Lung (tissue), 12 donors: ENCODE data around the gene RASGRF1. TPM values are rescaled to one million over a fixed set of nuclear protein-coding genes. Genes with fewer than 3 reads are reported as not detected.

Source experiments
- ATAC-seq: fragments of 200-7000 bp; cut with Tn5 transposase; one replicate; pipeline ENCODE4 v1.9.1; 2020; ENCODE audit warnings: moderate number of reproducible peaks; ENCODE audit not compliant: insufficient read depth, low FRiP score
- DNase-seq, 3 donors: peaks; one replicate each; pipeline ENCODE4 v3.0.0-alpha.2; 2013 to 2017
- H3K27ac ChIP-seq, 2 donors: one replicate each; pipeline ENCODE4 v1.5.1; 2013; ENCODE audit warnings: mild to moderate bottlenecking in 2 of 2, moderate library complexity in 2 of 2, control low read depth in 1 of 2, inconsistent platforms in 1 of 2, low read depth in 1 of 2, low read length in 1 of 2
- H3K27me3 ChIP-seq, 3 donors: one replicate each; pipeline ENCODE4 v1.5.1; 2013; ENCODE audit warnings: low read length in 2 of 3; ENCODE audit not compliant: control insufficient read depth in 3 of 3, insufficient read depth in 3 of 3
- H3K36me3 ChIP-seq, 4 donors: one replicate each; pipeline ENCODE4 v1.5.1; 2013; ENCODE audit warnings: low read length in 4 of 4, mild to moderate bottlenecking in 1 of 4, moderate library complexity in 1 of 4; ENCODE audit not compliant: control insufficient read depth in 4 of 4, insufficient read depth in 4 of 4
- H3K4me1 ChIP-seq, 5 donors: one replicate each; pipeline ENCODE4 v1.5.1; 2013; ENCODE audit warnings: low read length in 5 of 5, mild to moderate bottlenecking in 2 of 5, moderate library complexity in 1 of 5; ENCODE audit not compliant: control insufficient read depth in 5 of 5, insufficient read depth in 5 of 5
- H3K4me3 ChIP-seq: one replicate; pipeline ENCODE4 v1.5.1; 2013; ENCODE audit warnings: mild to moderate bottlenecking, control low read depth, moderate library complexity
- H3K9ac ChIP-seq, 2 donors: one replicate each; pipeline ENCODE4 v1.5.1; 2013; ENCODE audit warnings: low read length in 2 of 2, control low read depth in 1 of 2; ENCODE audit not compliant: insufficient read depth in 1 of 2
- H3K9me3 ChIP-seq, 4 donors: one replicate each; pipeline ENCODE4 v1.5.1; 2013; ENCODE audit warnings: low read length in 3 of 4, mild to moderate bottlenecking in 1 of 4, moderate library complexity in 1 of 4; ENCODE audit not compliant: control insufficient read depth in 4 of 4, insufficient read depth in 3 of 4
- CTCF ChIP-seq: IDR thresholded peaks from 2 replicates; pipeline ENCODE4 v1.5.1; 2012; ENCODE audit warnings: mild to moderate bottlenecking; ENCODE audit errors: control extremely low read depth, extremely low read depth
- WGBS, 2 donors: extraction: QIAGEN DNeasy Blood & Tissue Kit; methylation state at CpG; one replicate each; pipeline ENCODE4 v1.1.7; 2013; 5-methylcytosine and 5-hydroxymethylcytosine counted together
- polyA plus RNA-seq, 2 donors: library from polyadenylated mRNA; stranded (reverse); fragments of 200-250 nt; gene quantifications; one replicate each; pipeline ENCODE4 v1.2.1, GENCODE V29; 2013
- total RNA-seq, 2 donors: library from RNA; depleted of rRNA in 1 of 2; stranded (reverse); fragments of >200 nt in 1 of 2; gene quantifications; one replicate each; pipeline ENCODE4 v1.2.1, GENCODE V29; 2014 to 2021
- donor health status: control.
- donor health status: control.
- donor health status: Bipolar disorder and iron deficiency.
- donor health status: healthy.
- donor health status: DM: yes; HTN: yes; CAD: no.

RASGRF1 gene
- total and polyA plus RNA-seq, 4 donors: 10.9 to 71.2 (median 24.6) TPM

- WGBS, 2 donors: 87 to 89% methylated on average over 7 of the region's 7 CpGs
- DNase-seq (no peak), ATAC-seq (no peak)
- H3K4me1 ChIP-seq: no peaks in the 10 kb centered on the region
- peaks cover 0 to 5% (median 0%) of the 10 kb centered on the region in 3 donors for H3K27me3 ChIP-seq
- H3K9ac ChIP-seq: no peak overlapping the region
- no peak for TF ChIP-seq CTCF
- no peaks in the 10 kb centered on the region for H3K9me3 ChIP-seq
- no peak overlapping the region for H3K27ac ChIP-seq
- no peaks in the 10 kb centered on the region for H3K36me3 ChIP-seq
- H3K4me3 ChIP-seq: no peak overlapping the region
These were observed 31.0 kb upstream of the RASGRF1 start for GRCh38 chr15:79121571-79121970.

GRCh38 chr15:79117442-79118204 lies 27.0 kb upstream of the RASGRF1 start:
- Histone ChIP-seq H3K27ac (no peak overlapping the region), H3K36me3 (no peaks in the 10 kb centered on the region), H3K9me3 (no peaks in the 10 kb centered on the region), H3K27me3 (peaks cover 0 to 4% (median 2%) of the 10 kb centered on the region in 3 donors), H3K9ac (no peak overlapping the region), H3K4me1 (peaks cover 0 to 1% (median 0%) of the 10 kb centered on the region in 5 donors), H3K4me3 (no peak overlapping the region)
- TF ChIP-seq CTCF: no peak
- ATAC-seq (no peak), DNase-seq (no peak)
- WGBS, 2 donors: 62 to 69% methylated on average over 3 of the region's 3 CpGs

- WGBS, 2 donors: 93 to 96% methylated on average over 4 of the region's 4 CpGs
- ATAC-seq: no peak
These were observed 26.2 kb upstream of the RASGRF1 start for GRCh38 chr15:79116771-79117170.

More at GRCh38 chr15:79116771-79117170, 26.2 kb upstream of the RASGRF1 start:
- Histone ChIP-seq H3K9me3 (no peaks in the 10 kb centered on the region), H3K9ac (no peak overlapping the region), H3K27ac (no peak overlapping the region), H3K27me3 (peaks cover 0 to 4% (median 2%) of the 10 kb centered on the region in 3 donors), H3K36me3 (no peaks in the 10 kb centered on the region), H3K4me3 (no peak overlapping the region), H3K4me1 (peaks cover 0 to 1% (median 0%) of the 10 kb centered on the region in 5 donors)
- TF ChIP-seq CTCF: no peak
- DNase-seq: no peak
